Neural progenitor cell (in vitro differentiated cells): ENCODE measurements around the gene ZNF430.

ENCODE experiments used
- CTCF ChIP-seq: fragments of 200-600 bp; sonication (generic); IDR thresholded peaks from 2 replicates; pipeline ENCODE4 v1.5.1; 2017; ENCODE audit warnings: antibody characterized with exemption, mild to moderate bottlenecking
- EZH2phosphoT487 ChIP-seq: fragments of 200-600 bp; sonication (generic); IDR thresholded peaks from 2 replicates; pipeline ENCODE4 v1.6.1; 2017; ENCODE audit warnings: antibody characterized with exemption

GRCh38 chr19:21098291-21098690, 77.8 kb downstream of the ZNF430 start:
- TF ChIP-seq EZH2phosphoT487 (no peak), CTCF (no peak)
